K562 (cell line): ENCODE measurements around the gene CD34. TPM values are rescaled to one million over a fixed set of nuclear protein-coding genes. Genes with fewer than 3 reads are reported as not detected.

ENCODE experiments used
- CBFA2T2 ChIP-seq: fragments of 450-650 bp; conservative IDR thresholded peaks from 2 replicates; pipeline ENCODE4 v1.6.1; 2017; ENCODE audit warnings: mild to moderate bottlenecking
- HEY1 ChIP-seq: fragments of 250-450 bp; sonication (Bioruptor Pico); IDR thresholded peaks from 2 replicates; pipeline ENCODE4 v1.5.0; 2020; ENCODE audit warnings: mild to moderate bottlenecking, moderate library complexity, borderline replicate concordance
- KDM1A ChIP-seq, 2 experiments: fragments of 450-650 bp; IDR thresholded peaks; 2 replicates each; pipeline ENCODE4 v1.6.1; 2016; ENCODE audit warnings: mild to moderate bottlenecking in 2 of 2
- KLF16 ChIP-seq: IDR thresholded peaks from 2 replicates; pipeline ENCODE4 v1.6.1; 2016; ENCODE audit warnings: antibody characterized with exemption
- NELFE ChIP-seq: IDR thresholded peaks from 2 replicates; pipeline ENCODE4 v1.6.1; 2011; ENCODE audit warnings: mild to moderate bottlenecking; ENCODE audit not compliant: insufficient read depth, insufficient read length
- NONO ChIP-seq, 2 experiments: fragments of 200-400 bp in 1 of 2; fragments of 450-650 bp in 1 of 2; formaldehyde crosslinking in 1 of 2; IDR thresholded peaks; 2 replicates each; pipeline ENCODE4 v1.6.1; 2017; ENCODE audit warnings: low read depth in 2 of 2, mild to moderate bottlenecking in 2 of 2, moderate library complexity in 2 of 2, low read length in 1 of 2
- NR2C2 ChIP-seq, 2 experiments: fragments of 200-800 bp in 1 of 2; sonication (Bioruptor generic) in 1 of 2; sonication (generic) in 1 of 2; formaldehyde crosslinking in 1 of 2; IDR thresholded peaks; 2 replicates each; pipeline versions ENCODE4 v1.6.1 to v1.8.0; 2016 to 2022; ENCODE audit warnings: mild to moderate bottlenecking in 1 of 2, missing compliant biosample characterization in 1 of 2, missing genetic modification characterization in 1 of 2, missing genetic modification reagents in 1 of 2
- PML ChIP-seq: IDR thresholded peaks from 2 replicates; pipeline ENCODE4 v1.6.1; 2012; ENCODE audit warnings: low read length, inconsistent platforms
- POLR2AphosphoS5 ChIP-seq: IDR thresholded peaks from 2 replicates; pipeline ENCODE4 v1.6.1; 2011; ENCODE audit warnings: mild to moderate bottlenecking, low read depth, low read length, moderate library complexity; ENCODE audit not compliant: control insufficient read depth, insufficient read depth
- RAD21 ChIP-seq, 2 experiments: fragments of 250-450 bp in 1 of 2; fragments of 450-650 bp in 1 of 2; sonication (Bioruptor Pico) in 1 of 2; formaldehyde crosslinking in 1 of 2; IDR thresholded peaks in 1 of 2; conservative IDR thresholded peaks in 1 of 2; 2 replicates each; pipeline versions ENCODE4 v1.4.0 to v1.8.0; 2020 to 2022; ENCODE audit warnings: mild to moderate bottlenecking in 2 of 2, moderate library complexity in 1 of 2
- RBM34 ChIP-seq: fragments of 200-400 bp; formaldehyde crosslinking; IDR thresholded peaks from 2 replicates; pipeline ENCODE4 v1.6.1; 2018; ENCODE audit warnings: low read length, borderline replicate concordance; ENCODE audit not compliant: insufficient read depth
- RCOR1 ChIP-seq, 2 experiments: IDR thresholded peaks; 2 replicates each; pipeline ENCODE4 v1.6.1; 2012; ENCODE audit warnings: low read depth in 2 of 2, low read length in 2 of 2, borderline replicate concordance in 1 of 2, improper control_type of control experiment in 1 of 2
- RFX1 ChIP-seq: fragments of 450-650 bp; IDR thresholded peaks from 2 replicates; pipeline ENCODE4 v1.6.1; 2016; ENCODE audit warnings: mild to moderate bottlenecking, moderate library complexity
- SMARCC2 ChIP-seq: fragments of 450-650 bp; IDR thresholded peaks from 2 replicates; pipeline ENCODE4 v1.6.1; 2017; ENCODE audit warnings: antibody characterized with exemption, moderate library complexity, mild to moderate bottlenecking, low read depth
- SMARCE1 ChIP-seq: fragments of 450-650 bp; IDR thresholded peaks from 2 replicates; pipeline ENCODE4 v1.7.1; 2016; ENCODE audit warnings: mild to moderate bottlenecking
- TCFL5 ChIP-seq: fragments of 250-450 bp; sonication (Bioruptor Pico); conservative IDR thresholded peaks from 2 replicates; pipeline ENCODE4 v1.6.1; 2021; ENCODE audit warnings: mild to moderate bottlenecking, moderate library complexity, matching md5 sums
- U2AF2 ChIP-seq: fragments of 200-400 bp; formaldehyde crosslinking; optimal IDR thresholded peaks from 2 replicates; pipeline ENCODE3; 2017; ENCODE audit warnings: low read depth, mild to moderate bottlenecking, low read length
- ZEB2 ChIP-seq: fragments of 450-650 bp; IDR thresholded peaks from 2 replicates; pipeline ENCODE4 v1.6.1; 2016
- ZNF140 ChIP-seq: fragments of 250-450 bp; sonication (Bioruptor Pico); IDR thresholded peaks from 2 replicates; pipeline ENCODE4 v1.8.0; 2021; ENCODE audit warnings: moderate library complexity, mild to moderate bottlenecking, inconsistent platforms
- ZNF197 ChIP-seq: fragments of 200-800 bp; sonication (Bioruptor generic); IDR thresholded peaks from 2 replicates; pipeline ENCODE4 v1.6.1; 2016; ENCODE audit warnings: low read depth, missing genetic modification characterization, missing compliant biosample characterization
- ZNF311 ChIP-seq: fragments of 250-450 bp; sonication (Bioruptor Pico); IDR thresholded peaks from 2 replicates; pipeline ENCODE4 v1.4.0; 2020; ENCODE audit warnings: mild to moderate bottlenecking, moderate library complexity
- ZNF644 ChIP-seq: fragments of 200-800 bp; sonication (Bioruptor generic); IDR thresholded peaks from 2 replicates; pipeline ENCODE4 v1.6.1; 2016; ENCODE audit warnings: low read depth, missing genetic modification characterization, missing compliant biosample characterization
- polyA plus RNA-seq, 8 experiments: library from polyadenylated mRNA; depleted of rRNA in 4 of 8; stranded (reverse) in 5 of 8; unstranded in 3 of 8; fragments of >200 nt; fragmentation: Nextera tagmentation in 2 of 8; fragmentation: Illumina TruSeq in 1 of 8; extraction: Ambion mirVana in 2 of 8; extraction: Trizol in 1 of 8; gene quantifications; 2 replicates each; pipeline versions ENCODE4 v1.2.1 to v1.2.3, GENCODE V29; 2011 to 2014; ENCODE audit warnings: inconsistent platforms in 1 of 8, missing spikeins in 1 of 8
- total RNA-seq, 7 experiments: library from RNA; depleted of rRNA in 6 of 7; stranded (reverse); fragments of >200 nt in 6 of 7; fragmentation: Illumina TruSeq in 2 of 7; extraction: Trizol in 2 of 7; gene quantifications; 2 replicates each; pipeline versions ENCODE4 v1.2.1 to v1.2.3, GENCODE V29; 2011 to 2021; ENCODE audit warnings: low replicate concordance in 1 of 7
- TF ChIP-seq, protein P1 (sequence below): fragments of 250-450 bp; sonication (Bioruptor Pico); IDR thresholded peaks from 2 replicates; pipeline ENCODE4 v1.5.0; 2020; ENCODE audit warnings: mild to moderate bottlenecking, borderline replicate concordance
- TF ChIP-seq, protein P2 (sequence below): fragments of 200-800 bp; sonication (Bioruptor generic); IDR thresholded peaks from 2 replicates; pipeline ENCODE4 v1.6.1; 2017; ENCODE audit warnings: missing genetic modification characterization, missing compliant biosample characterization
- TF ChIP-seq, protein P3 (sequence below): fragments of 450-650 bp; formaldehyde crosslinking; IDR thresholded peaks from 2 replicates; pipeline ENCODE4 v1.4.0; 2022; ENCODE audit warnings: mild to moderate bottlenecking, moderate library complexity

The CD34 gene
- total and polyA plus RNA-seq, 9 of the 15 experiments (the other 6 are each of a cell fraction or from before 2014, with no cell fraction given) = not detected

DNA sequence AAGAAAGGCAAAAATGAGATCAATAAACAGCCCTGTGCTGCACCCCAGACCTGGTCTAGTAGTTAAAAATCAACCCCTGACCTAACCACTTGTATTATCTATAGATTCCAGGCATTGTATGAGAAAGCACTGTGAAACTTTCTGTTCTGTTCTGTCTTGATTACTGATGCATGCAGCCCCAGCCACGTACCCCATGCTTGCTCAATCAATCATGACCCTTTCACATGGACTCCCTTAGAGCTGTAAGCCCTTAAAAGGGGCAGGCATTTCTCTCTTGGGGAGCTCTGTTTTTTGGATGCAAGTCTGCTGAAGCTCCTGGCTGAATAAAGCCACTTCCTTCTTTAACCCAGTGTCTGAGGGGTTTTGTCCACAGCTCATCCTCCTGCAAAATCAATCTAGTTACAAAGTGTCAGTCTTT, 24.2 kb upstream of the CD34 start (continued):
- TF ChIP-seq KLF16 = peak; percentile 93
- TF ChIP-seq ZEB2 = peak; percentile 82; the same call in 1 of the 2 replicates
- no peak for TF ChIP-seq HEY1
- TF ChIP-seq RAD21 (CRISPR knock-in tag; conservative IDR thresholded peaks at IDR 0.05 in 1 of 2, IDR thresholded peaks at IDR 0.05 in 1 of 2) = peak in 1 of 2 experiments; percentile 22; a peak in 2 of 4 replicates
- TF ChIP-seq RBM34 = no peak
- TF ChIP-seq TCFL5 (CRISPR knock-in tag) = 0 out of 2 replicates have a peak, but pooled peaks have one; percentile 46
- TF ChIP-seq NONO (IDR thresholded peaks at IDR 0.05; ENCODE audit: low read depth in 2 of 2, low read length in 1 of 2) = no peak
- peak; percentile 93 for TF ChIP-seq PML
- TF ChIP-seq RFX1 = no peak
- TF ChIP-seq NELFE = no peak
- 0 out of 2 replicates have a peak, but pooled peaks have one; percentile 22 for TF ChIP-seq NR2C2 (CRISPR knock-in tag; IDR thresholded peaks at IDR 0.05)
- TF ChIP-seq NR2C2 (tag; IDR thresholded peaks at IDR 0.05) = peak; percentile 42; the same call in 1 of the 2 replicates
- TF ChIP-seq, protein P1, sequence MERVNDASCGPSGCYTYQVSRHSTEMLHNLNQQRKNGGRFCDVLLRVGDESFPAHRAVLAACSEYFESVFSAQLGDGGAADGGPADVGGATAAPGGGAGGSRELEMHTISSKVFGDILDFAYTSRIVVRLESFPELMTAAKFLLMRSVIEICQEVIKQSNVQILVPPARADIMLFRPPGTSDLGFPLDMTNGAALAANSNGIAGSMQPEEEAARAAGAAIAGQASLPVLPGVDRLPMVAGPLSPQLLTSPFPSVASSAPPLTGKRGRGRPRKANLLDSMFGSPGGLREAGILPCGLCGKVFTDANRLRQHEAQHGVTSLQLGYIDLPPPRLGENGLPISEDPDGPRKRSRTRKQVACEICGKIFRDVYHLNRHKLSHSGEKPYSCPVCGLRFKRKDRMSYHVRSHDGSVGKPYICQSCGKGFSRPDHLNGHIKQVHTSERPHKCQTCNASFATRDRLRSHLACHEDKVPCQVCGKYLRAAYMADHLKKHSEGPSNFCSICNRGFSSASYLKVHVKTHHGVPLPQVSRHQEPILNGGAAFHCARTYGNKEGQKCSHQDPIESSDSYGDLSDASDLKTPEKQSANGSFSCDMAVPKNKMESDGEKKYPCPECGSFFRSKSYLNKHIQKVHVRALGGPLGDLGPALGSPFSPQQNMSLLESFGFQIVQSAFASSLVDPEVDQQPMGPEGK (CRISPR knock-in tag) = no peak
- peak; percentile 95 for TF ChIP-seq CBFA2T2
- TF ChIP-seq ZNF197 (CRISPR knock-in tag) = peak; percentile 76; the same call in 1 of the 2 replicates
- TF ChIP-seq KDM1A (IDR thresholded peaks at IDR 0.05) = peak; percentile 88 to 93
- no peak for TF ChIP-seq ZNF140 (CRISPR knock-in tag)
- TF ChIP-seq ZNF311 (CRISPR knock-in tag) = no peak
- peak; percentile 63 to 90; a peak in 3 of 4 replicates for TF ChIP-seq RCOR1 (IDR thresholded peaks at IDR 0.05; ENCODE audit: borderline replicate concordance in 1 of 2, low read depth in 2 of 2, low read length in 2 of 2)
- TF ChIP-seq, protein P2, sequence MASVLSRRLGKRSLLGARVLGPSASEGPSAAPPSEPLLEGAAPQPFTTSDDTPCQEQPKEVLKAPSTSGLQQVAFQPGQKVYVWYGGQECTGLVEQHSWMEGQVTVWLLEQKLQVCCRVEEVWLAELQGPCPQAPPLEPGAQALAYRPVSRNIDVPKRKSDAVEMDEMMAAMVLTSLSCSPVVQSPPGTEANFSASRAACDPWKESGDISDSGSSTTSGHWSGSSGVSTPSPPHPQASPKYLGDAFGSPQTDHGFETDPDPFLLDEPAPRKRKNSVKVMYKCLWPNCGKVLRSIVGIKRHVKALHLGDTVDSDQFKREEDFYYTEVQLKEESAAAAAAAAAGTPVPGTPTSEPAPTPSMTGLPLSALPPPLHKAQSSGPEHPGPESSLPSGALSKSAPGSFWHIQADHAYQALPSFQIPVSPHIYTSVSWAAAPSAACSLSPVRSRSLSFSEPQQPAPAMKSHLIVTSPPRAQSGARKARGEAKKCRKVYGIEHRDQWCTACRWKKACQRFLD (CRISPR knock-in tag) = peak; percentile 69
- TF ChIP-seq SMARCC2 = peak; percentile 83
- peak; percentile 94 for TF ChIP-seq SMARCE1
- TF ChIP-seq POLR2AphosphoS5 = peak; percentile 80
- TF ChIP-seq, protein P3, sequence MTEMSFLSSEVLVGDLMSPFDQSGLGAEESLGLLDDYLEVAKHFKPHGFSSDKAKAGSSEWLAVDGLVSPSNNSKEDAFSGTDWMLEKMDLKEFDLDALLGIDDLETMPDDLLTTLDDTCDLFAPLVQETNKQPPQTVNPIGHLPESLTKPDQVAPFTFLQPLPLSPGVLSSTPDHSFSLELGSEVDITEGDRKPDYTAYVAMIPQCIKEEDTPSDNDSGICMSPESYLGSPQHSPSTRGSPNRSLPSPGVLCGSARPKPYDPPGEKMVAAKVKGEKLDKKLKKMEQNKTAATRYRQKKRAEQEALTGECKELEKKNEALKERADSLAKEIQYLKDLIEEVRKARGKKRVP (CRISPR knock-in tag) = peak; percentile 78; the same call in 1 of the 2 replicates
- TF ChIP-seq ZNF644 (tag) = peak; percentile 94
- no peak for TF ChIP-seq U2AF2
